Liver (tissue), 9 donors: ENCODE results near the gene CUL7. TPM values are rescaled to one million over a fixed set of nuclear protein-coding genes. Genes with fewer than 3 reads are reported as not detected.

ENCODE experiments used
- DNase-seq: peaks from one replicate; pipeline ENCODE4 v3.0.0-alpha.2; 2017; ENCODE audit warnings: low spot score
- H3K27ac ChIP-seq, 2 donors: one replicate each; pipeline ENCODE4 v1.7.0; 2013; ENCODE audit warnings: inconsistent platforms in 2 of 2, low read length in 2 of 2, control low read depth in 1 of 2, low read depth in 1 of 2, mild to moderate bottlenecking in 1 of 2
- H3K27me3 ChIP-seq, 4 donors: one replicate each; pipeline versions ENCODE4 v1.6.1 to v1.7.0; 2013; ENCODE audit warnings: low read length in 3 of 4, inconsistent platforms in 1 of 4, mild to moderate bottlenecking in 1 of 4, moderate library complexity in 1 of 4; ENCODE audit not compliant: control insufficient read depth in 4 of 4, insufficient read depth in 4 of 4
- H3K36me3 ChIP-seq, 4 donors: one replicate each; pipeline versions ENCODE4 v1.6.1 to v1.7.0; 2013; ENCODE audit warnings: low read length in 3 of 4, mild to moderate bottlenecking in 3 of 4, low read depth in 1 of 4, moderate library complexity in 1 of 4; ENCODE audit not compliant: control insufficient read depth in 4 of 4, insufficient read depth in 3 of 4
- H3K4me1 ChIP-seq, 4 donors: one replicate each; pipeline versions ENCODE4 v1.6.1 to v1.7.0; 2013; ENCODE audit warnings: low read length in 3 of 4, mild to moderate bottlenecking in 3 of 4, moderate library complexity in 1 of 4; ENCODE audit not compliant: control insufficient read depth in 4 of 4, insufficient read depth in 4 of 4
- H3K4me3 ChIP-seq, 3 donors: one replicate each; pipeline versions ENCODE4 v1.6.1 to v1.7.0; 2013; ENCODE audit warnings: low read length in 3 of 3, control low read depth in 1 of 3, low read depth in 1 of 3, mild to moderate bottlenecking in 1 of 3
- H3K9ac ChIP-seq, 2 donors: one replicate each; pipeline ENCODE4 v1.7.0; 2013; ENCODE audit warnings: low read length in 2 of 2, mild to moderate bottlenecking in 2 of 2, moderate library complexity in 2 of 2, control low read depth in 1 of 2, low read depth in 1 of 2
- H3K9me3 ChIP-seq, 4 donors: one replicate each; pipeline versions ENCODE4 v1.6.1 to v1.7.0; 2013; ENCODE audit warnings: low read length in 3 of 4; ENCODE audit not compliant: control insufficient read depth in 4 of 4
- ATF3 ChIP-seq: IDR thresholded peaks from 2 replicates; pipeline ENCODE4 v1.6.1; 2016; ENCODE audit warnings: antibody characterized with exemption
- EGR1 ChIP-seq, 2 donors: IDR thresholded peaks; 2 replicates each; pipeline ENCODE4 v1.6.1; 2016 to 2018; ENCODE audit warnings: antibody characterized with exemption in 2 of 2, low read depth in 2 of 2
- FOXA1 ChIP-seq: IDR thresholded peaks from 2 replicates; pipeline ENCODE4 v1.6.1; 2016; ENCODE audit warnings: antibody characterized with exemption
- FOXA2 ChIP-seq: IDR thresholded peaks from 2 replicates; pipeline ENCODE4 v1.6.1; 2016; ENCODE audit warnings: antibody characterized with exemption
- GABPA ChIP-seq, 2 donors: IDR thresholded peaks in 1 of 2; conservative IDR thresholded peaks in 1 of 2; 2 replicates each; pipeline ENCODE4 v1.6.1; 2016; ENCODE audit warnings: antibody characterized with exemption in 2 of 2, mild to moderate bottlenecking in 1 of 2, moderate library complexity in 1 of 2
- HNF4A ChIP-seq, 2 donors: conservative IDR thresholded peaks; 2 replicates each; pipeline ENCODE4 v1.6.1; 2016; ENCODE audit warnings: antibody characterized with exemption in 2 of 2, mild to moderate bottlenecking in 2 of 2
- HNF4G ChIP-seq: IDR thresholded peaks from 2 replicates; pipeline ENCODE4 v1.6.1; 2016; ENCODE audit warnings: antibody characterized with exemption
- JUND ChIP-seq, 2 donors: IDR thresholded peaks; 2 replicates each; pipeline ENCODE4 v1.6.1; 2016; ENCODE audit warnings: antibody characterized with exemption in 2 of 2
- NR2F2 ChIP-seq: IDR thresholded peaks from 2 replicates; pipeline ENCODE4 v1.6.1; 2016; ENCODE audit warnings: antibody characterized with exemption
- RAD21 ChIP-seq, 2 donors: IDR thresholded peaks; 2 replicates each; pipeline ENCODE4 v1.6.1; 2016; ENCODE audit warnings: antibody characterized with exemption in 2 of 2, mild to moderate bottlenecking in 2 of 2
- RXRA ChIP-seq, 2 donors: IDR thresholded peaks; 2 replicates each; pipeline ENCODE4 v1.6.1; 2017 to 2018; ENCODE audit warnings: antibody characterized with exemption in 2 of 2, mild to moderate bottlenecking in 1 of 2
- SP1 ChIP-seq: IDR thresholded peaks from 2 replicates; pipeline ENCODE4 v1.6.1; 2018; ENCODE audit warnings: antibody characterized with exemption, mild to moderate bottlenecking
- TAF1 ChIP-seq: conservative IDR thresholded peaks from 2 replicates; pipeline ENCODE4 v1.6.1; 2016; ENCODE audit warnings: antibody characterized with exemption, mild to moderate bottlenecking
- YY1 ChIP-seq: IDR thresholded peaks from 2 replicates; pipeline ENCODE4 v1.6.1; 2016; ENCODE audit warnings: antibody characterized with exemption, mild to moderate bottlenecking
- WGBS: extraction: QIAGEN DNeasy Blood & Tissue Kit; methylation state at CpG from one replicate; pipeline ENCODE4 v1.1.7; 2013; 5-methylcytosine and 5-hydroxymethylcytosine counted together
- polyA plus RNA-seq, 2 donors: library from polyadenylated mRNA; stranded (reverse) in 1 of 2; unstranded in 1 of 2; fragments of 200-250 nt in 1 of 2; fragments of >200 nt in 1 of 2; fragmentation: Nextera tagmentation in 1 of 2; extraction: Ambion mirVana in 1 of 2; gene quantifications; one replicate each; pipeline versions ENCODE4 v1.2.1 to v1.2.3, GENCODE V29; 2013 to 2015
- total RNA-seq, 2 donors: library from RNA; depleted of rRNA; stranded (reverse); fragments of >200 nt; gene quantifications; one replicate each; pipeline ENCODE4 v1.2.3, GENCODE V29; 2014
- TF ChIP-seq, protein P1 (sequence below): IDR thresholded peaks from 2 replicates; pipeline ENCODE4 v1.6.1; 2016; ENCODE audit warnings: antibody characterized with exemption, mild to moderate bottlenecking
- TF ChIP-seq, protein P2 (sequence below): IDR thresholded peaks from 2 replicates; pipeline ENCODE4 v1.6.1; 2016; ENCODE audit warnings: antibody characterized with exemption
- TF ChIP-seq, protein P3 (sequence below): fragments of 150-350 bp; IDR thresholded peaks from 2 replicates; pipeline ENCODE4 v1.5.1; 2017; ENCODE audit warnings: improper control_type of control experiment, low read depth, low read length; ENCODE audit not compliant: missing input control
- donor health status: healthy.
- donor health status: healthy.
- donor health status: healthy.
- donor health status: healthy.
- donor health status: healthy.

CUL7 gene
- total and polyA plus RNA-seq, 4 donors, result 2.2 to 10.4 (median 7.7) TPM

- TF ChIP-seq HNF4A (conservative IDR thresholded peaks at IDR 0.05), result no peak
- TF ChIP-seq TAF1, result no peak
- TF ChIP-seq RAD21 (IDR thresholded peaks at IDR 0.05), result no peak
These were observed 42.3 kb upstream of the CUL7 start (continued) for GRCh38 chr6:43095939-43096338.

DNA sequence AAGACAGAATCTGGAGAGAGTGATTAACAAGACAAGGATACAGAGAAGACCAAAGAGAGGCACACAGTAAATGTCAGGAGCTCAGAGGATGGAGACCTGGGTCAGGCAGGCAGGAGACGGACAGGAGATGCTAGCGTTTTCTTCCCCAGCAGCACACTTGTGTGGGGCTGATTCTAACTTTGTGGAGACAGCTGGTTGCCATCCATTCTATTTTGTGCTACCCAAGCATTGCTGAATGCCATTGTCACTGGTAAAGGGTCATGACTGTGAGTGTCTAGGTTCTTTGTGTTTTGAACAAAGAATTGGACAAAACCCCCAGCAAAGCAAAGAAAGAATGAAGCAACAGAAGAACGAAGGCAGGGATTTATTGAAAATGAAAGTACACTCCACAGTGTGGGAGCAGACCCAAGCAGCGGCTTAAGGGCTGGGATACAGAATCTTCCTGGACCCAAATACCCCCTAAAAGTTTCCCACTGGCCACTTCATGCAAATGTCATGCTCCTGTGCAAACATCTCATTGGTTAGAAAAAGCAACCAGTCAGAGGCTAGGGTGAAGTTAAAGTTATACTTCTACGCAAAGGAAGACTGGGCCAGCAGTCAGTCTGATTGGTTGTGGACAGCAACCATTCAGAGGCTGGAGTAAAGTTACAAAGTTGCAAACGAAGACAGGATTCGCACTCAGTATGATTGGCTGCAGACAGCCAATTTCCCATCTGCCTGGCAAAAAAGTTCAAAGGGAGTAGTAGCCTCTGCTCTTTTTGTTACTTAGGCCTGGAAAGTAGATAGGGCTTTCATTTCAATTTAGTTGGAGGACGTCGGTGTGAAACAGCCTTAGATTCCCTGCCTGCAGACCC is 40.0 kb upstream of the CUL7 start:
- TF ChIP-seq FOXA2 (no peak), RAD21 (IDR thresholded peaks at IDR 0.05) (no peak), SP1 (peak; percentile 50), TAF1 (no peak), GABPA (IDR thresholded peaks at IDR 0.05 in 1 of 2, conservative IDR thresholded peaks at IDR 0.05 in 1 of 2) (peak in 1 of 2 donors; percentile 13), ATF3 (no peak), RXRA (IDR thresholded peaks at IDR 0.05) (no peak), HNF4A (conservative IDR thresholded peaks at IDR 0.05) (no peak), YY1 (no peak)
- TF ChIP-seq, protein P1, sequence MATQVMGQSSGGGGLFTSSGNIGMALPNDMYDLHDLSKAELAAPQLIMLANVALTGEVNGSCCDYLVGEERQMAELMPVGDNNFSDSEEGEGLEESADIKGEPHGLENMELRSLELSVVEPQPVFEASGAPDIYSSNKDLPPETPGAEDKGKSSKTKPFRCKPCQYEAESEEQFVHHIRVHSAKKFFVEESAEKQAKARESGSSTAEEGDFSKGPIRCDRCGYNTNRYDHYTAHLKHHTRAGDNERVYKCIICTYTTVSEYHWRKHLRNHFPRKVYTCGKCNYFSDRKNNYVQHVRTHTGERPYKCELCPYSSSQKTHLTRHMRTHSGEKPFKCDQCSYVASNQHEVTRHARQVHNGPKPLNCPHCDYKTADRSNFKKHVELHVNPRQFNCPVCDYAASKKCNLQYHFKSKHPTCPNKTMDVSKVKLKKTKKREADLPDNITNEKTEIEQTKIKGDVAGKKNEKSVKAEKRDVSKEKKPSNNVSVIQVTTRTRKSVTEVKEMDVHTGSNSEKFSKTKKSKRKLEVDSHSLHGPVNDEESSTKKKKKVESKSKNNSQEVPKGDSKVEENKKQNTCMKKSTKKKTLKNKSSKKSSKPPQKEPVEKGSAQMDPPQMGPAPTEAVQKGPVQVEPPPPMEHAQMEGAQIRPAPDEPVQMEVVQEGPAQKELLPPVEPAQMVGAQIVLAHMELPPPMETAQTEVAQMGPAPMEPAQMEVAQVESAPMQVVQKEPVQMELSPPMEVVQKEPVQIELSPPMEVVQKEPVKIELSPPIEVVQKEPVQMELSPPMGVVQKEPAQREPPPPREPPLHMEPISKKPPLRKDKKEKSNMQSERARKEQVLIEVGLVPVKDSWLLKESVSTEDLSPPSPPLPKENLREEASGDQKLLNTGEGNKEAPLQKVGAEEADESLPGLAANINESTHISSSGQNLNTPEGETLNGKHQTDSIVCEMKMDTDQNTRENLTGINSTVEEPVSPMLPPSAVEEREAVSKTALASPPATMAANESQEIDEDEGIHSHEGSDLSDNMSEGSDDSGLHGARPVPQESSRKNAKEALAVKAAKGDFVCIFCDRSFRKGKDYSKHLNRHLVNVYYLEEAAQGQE, result peak; percentile 17
- TF ChIP-seq, protein P2, sequence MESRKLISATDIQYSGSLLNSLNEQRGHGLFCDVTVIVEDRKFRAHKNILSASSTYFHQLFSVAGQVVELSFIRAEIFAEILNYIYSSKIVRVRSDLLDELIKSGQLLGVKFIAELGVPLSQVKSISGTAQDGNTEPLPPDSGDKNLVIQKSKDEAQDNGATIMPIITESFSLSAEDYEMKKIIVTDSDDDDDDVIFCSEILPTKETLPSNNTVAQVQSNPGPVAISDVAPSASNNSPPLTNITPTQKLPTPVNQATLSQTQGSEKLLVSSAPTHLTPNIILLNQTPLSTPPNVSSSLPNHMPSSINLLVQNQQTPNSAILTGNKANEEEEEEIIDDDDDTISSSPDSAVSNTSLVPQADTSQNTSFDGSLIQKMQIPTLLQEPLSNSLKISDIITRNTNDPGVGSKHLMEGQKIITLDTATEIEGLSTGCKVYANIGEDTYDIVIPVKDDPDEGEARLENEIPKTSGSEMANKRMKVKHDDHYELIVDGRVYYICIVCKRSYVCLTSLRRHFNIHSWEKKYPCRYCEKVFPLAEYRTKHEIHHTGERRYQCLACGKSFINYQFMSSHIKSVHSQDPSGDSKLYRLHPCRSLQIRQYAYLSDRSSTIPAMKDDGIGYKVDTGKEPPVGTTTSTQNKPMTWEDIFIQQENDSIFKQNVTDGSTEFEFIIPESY, result no peak
- 55% methylated on average over 9 of the region's 9 CpGs for WGBS
- Histone ChIP-seq H3K27ac (no peak overlapping the region), H3K27me3 (no peaks in the 10 kb centered on the region), H3K9me3 (no peaks in the 10 kb centered on the region), H3K9ac (peak overlapping the region in 1 of 2 donors; percentile 20), H3K4me3 (peak overlapping the region in 2 of 3 donors; percentile 22 to 47), H3K4me1 (peaks cover 0 to 7% (median 3%) of the 10 kb centered on the region in 4 donors), H3K36me3 (no peaks in the 10 kb centered on the region)
- DNase-seq, result no peak

DNA sequence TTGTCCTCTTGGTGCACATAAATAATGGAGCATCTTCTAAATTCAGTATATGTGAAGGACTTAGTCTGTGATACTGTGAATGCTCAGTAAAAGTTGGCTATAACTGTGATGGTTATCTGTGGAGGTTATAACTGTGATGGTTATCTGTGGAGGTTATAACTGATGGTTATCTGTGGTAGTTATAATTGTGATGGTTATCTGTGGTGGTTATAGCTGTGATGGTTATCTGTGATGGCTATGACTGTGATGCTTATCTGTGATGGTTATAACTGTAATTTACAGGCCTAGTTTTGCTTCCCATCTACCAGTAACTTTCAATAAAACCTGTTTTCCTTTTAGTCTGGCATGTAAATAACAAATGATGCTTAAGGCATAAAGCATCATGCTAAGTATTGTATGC is 39.0 kb upstream of the CUL7 start:
- H3K27me3 ChIP-seq, result no peaks in the 10 kb centered on the region
- H3K4me1 ChIP-seq, result peaks cover 0 to 7% (median 3%) of the 10 kb centered on the region in 4 donors
- TF ChIP-seq, protein P1, result no peak
- TF ChIP-seq HNF4G (no peak), NR2F2 (no peak), SP1 (no peak), ATF3 (no peak), GABPA (IDR thresholded peaks at IDR 0.05 in 1 of 2, conservative IDR thresholded peaks at IDR 0.05 in 1 of 2) (no peak), HNF4A (conservative IDR thresholded peaks at IDR 0.05) (no peak), YY1 (no peak), JUND (IDR thresholded peaks at IDR 0.05) (no peak), TAF1 (no peak), EGR1 (IDR thresholded peaks at IDR 0.05; ENCODE audit: low read depth in 2 of 2) (no peak), FOXA1 (no peak), RAD21 (IDR thresholded peaks at IDR 0.05) (no peak)
- TF ChIP-seq, protein P3, sequence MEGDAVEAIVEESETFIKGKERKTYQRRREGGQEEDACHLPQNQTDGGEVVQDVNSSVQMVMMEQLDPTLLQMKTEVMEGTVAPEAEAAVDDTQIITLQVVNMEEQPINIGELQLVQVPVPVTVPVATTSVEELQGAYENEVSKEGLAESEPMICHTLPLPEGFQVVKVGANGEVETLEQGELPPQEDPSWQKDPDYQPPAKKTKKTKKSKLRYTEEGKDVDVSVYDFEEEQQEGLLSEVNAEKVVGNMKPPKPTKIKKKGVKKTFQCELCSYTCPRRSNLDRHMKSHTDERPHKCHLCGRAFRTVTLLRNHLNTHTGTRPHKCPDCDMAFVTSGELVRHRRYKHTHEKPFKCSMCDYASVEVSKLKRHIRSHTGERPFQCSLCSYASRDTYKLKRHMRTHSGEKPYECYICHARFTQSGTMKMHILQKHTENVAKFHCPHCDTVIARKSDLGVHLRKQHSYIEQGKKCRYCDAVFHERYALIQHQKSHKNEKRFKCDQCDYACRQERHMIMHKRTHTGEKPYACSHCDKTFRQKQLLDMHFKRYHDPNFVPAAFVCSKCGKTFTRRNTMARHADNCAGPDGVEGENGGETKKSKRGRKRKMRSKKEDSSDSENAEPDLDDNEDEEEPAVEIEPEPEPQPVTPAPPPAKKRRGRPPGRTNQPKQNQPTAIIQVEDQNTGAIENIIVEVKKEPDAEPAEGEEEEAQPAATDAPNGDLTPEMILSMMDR, result no peak
- H3K36me3 ChIP-seq, result no peaks in the 10 kb centered on the region
- no peak for DNase-seq
- H3K9ac ChIP-seq, result no peak overlapping the region
- H3K4me3 ChIP-seq, result no peak overlapping the region
- H3K9me3 ChIP-seq, result no peaks in the 10 kb centered on the region
- H3K27ac ChIP-seq, result no peak overlapping the region
